Hepatocyte (in vitro differentiated cells): ENCODE results near the gene KIF2A.

ENCODE experiments used
- EZH2 ChIP-seq: fragments of 200-600 bp; sonication (generic); IDR thresholded peaks from 2 replicates; pipeline ENCODE4 v1.6.1; 2016; ENCODE audit warnings: antibody characterized with exemption, mild to moderate bottlenecking, borderline replicate concordance
- EZH2phosphoT487 ChIP-seq: fragments of 200-600 bp; sonication (generic); IDR thresholded peaks from one replicate; pipeline ENCODE4 v1.6.1; 2018; ENCODE audit warnings: antibody characterized with exemption, mild to moderate bottlenecking, low read depth, moderate library complexity; ENCODE audit not compliant: unreplicated experiment, severe bottlenecking

DNA sequence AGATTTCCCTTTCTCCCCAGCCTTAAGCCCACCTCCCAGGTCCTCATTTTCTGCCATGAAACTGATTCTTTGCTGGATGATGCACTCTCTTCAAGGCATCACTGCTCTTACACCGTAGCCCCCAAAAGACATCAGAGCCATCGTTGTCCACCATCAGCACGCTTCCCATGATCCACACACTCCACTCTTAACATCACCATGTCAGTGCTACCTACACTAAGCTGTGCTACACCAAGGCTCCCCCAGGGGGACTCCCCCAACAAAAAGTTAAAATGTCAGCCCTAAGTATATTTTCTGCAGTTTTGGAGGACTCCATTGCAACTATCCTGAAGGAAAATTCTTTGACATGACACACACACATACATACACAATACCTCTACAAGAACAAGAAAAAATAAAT lies 34.1 kb upstream of the KIF2A start:
- no peak for TF ChIP-seq EZH2phosphoT487
- no peak for TF ChIP-seq EZH2
